HUES6 (cell line): Measurements from ENCODE around the gene COL8A1.

Source experiments
- H3K27ac ChIP-seq: 2 replicates; pipeline ENCODE4 v1.7.0; 2013; ENCODE audit warnings: low read depth, mild to moderate bottlenecking, low read length, inconsistent platforms
- H3K27me3 ChIP-seq: 2 replicates; pipeline ENCODE4 v1.6.1; 2013; ENCODE audit warnings: low read length; ENCODE audit not compliant: control insufficient read depth, insufficient read depth
- H3K36me3 ChIP-seq: 2 replicates; pipeline ENCODE4 v1.6.1; 2013; ENCODE audit warnings: low read length; ENCODE audit not compliant: control insufficient read depth, insufficient read depth
- H3K4me1 ChIP-seq: 2 replicates; pipeline ENCODE4 v1.6.1; 2013; ENCODE audit warnings: low read length; ENCODE audit not compliant: control insufficient read depth, insufficient read depth
- H3K4me3 ChIP-seq: 2 replicates; pipeline ENCODE4 v1.5.1; 2013; ENCODE audit warnings: low read depth, low read length
- H3K9ac ChIP-seq: one replicate; pipeline ENCODE4 v1.6.1; 2013; ENCODE audit warnings: mild to moderate bottlenecking, low read length
- H3K9me3 ChIP-seq: 2 replicates; pipeline ENCODE4 v1.6.1; 2013; ENCODE audit warnings: low read depth, low read length; ENCODE audit not compliant: control insufficient read depth, insufficient read depth

The COL8A1 gene

GRCh38 chr3:99625643-99626416 is 12.6 kb upstream of the COL8A1 start:
- Histone ChIP-seq H3K27me3 (no peaks in the 10 kb centered on the region), H3K4me1 (no peaks in the 10 kb centered on the region), H3K9ac (no peak overlapping the region), H3K4me3 (no peak overlapping the region), H3K36me3 (no peaks in the 10 kb centered on the region), H3K9me3 (no peaks in the 10 kb centered on the region), H3K27ac (no peak overlapping the region)

DNA sequence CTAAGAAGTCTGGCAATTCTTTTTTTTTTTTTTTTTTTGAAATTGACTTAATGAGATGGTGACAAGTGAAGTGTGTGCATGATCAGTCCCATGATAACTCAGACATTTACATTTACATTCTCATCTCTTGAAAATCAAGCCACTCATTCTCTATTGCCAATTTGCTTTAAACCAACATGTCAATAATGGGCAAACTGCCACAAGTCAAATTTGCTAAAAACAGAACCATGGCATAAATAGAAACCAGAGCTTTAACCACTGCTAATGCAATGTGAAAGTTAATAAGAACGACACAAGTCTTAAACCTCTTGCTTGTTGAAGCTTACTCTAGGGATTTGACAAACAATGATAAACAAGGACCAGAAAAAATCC is 12.0 kb upstream of the COL8A1 start:
- Histone ChIP-seq H3K9me3 (no peaks in the 10 kb centered on the region), H3K4me1 (peaks cover 1% of the 10 kb centered on the region; the same call in 1 of the 2 replicates), H3K4me3 (no peak overlapping the region), H3K36me3 (no peaks in the 10 kb centered on the region), H3K27me3 (no peaks in the 10 kb centered on the region), H3K27ac (no peak overlapping the region), H3K9ac (no peak overlapping the region)

GRCh38 chr3:99627062-99627826 is 11.2 kb upstream of the COL8A1 start:
- Histone ChIP-seq H3K9me3 (no peaks in the 10 kb centered on the region), H3K27me3 (no peaks in the 10 kb centered on the region), H3K27ac (no peak overlapping the region), H3K4me1 (peaks cover 5% of the 10 kb centered on the region; the same call in 1 of the 2 replicates), H3K4me3 (no peak overlapping the region), H3K9ac (no peak overlapping the region), H3K36me3 (no peaks in the 10 kb centered on the region)

DNA sequence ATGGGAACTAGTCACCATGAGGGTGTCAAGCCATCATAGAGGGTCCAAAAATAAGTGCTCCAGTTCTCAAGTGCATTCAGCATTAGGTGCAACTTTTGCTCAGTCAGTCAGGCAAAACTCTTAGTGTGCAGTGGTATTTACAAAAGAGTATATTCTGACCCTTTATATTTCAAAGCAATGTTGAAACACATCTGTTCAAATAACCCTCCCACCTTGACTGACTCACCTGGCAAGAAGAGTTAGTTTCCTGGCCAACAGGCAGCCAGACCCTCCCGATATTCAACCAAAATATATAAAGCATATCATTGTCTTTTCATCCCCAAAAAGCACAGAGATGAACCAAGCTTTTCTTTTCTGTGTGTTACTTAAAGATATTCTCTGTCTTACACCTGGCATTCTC is 7.6 kb upstream of the COL8A1 start:
- no peaks in the 10 kb centered on the region for H3K36me3 ChIP-seq
- H3K9me3 ChIP-seq, result no peaks in the 10 kb centered on the region
- H3K4me1 ChIP-seq, result peaks cover 26% of the 10 kb centered on the region
- peaks cover 5% of the 10 kb centered on the region; the same call in 1 of the 2 replicates for H3K27me3 ChIP-seq
- no peak overlapping the region for H3K27ac ChIP-seq
- no peak overlapping the region for H3K4me3 ChIP-seq
- no peak overlapping the region for H3K9ac ChIP-seq

GRCh38 chr3:99633887-99634558 is 4.4 kb upstream of the COL8A1 start:
- no peak overlapping the region for H3K4me3 ChIP-seq
- H3K27me3 ChIP-seq, result peaks cover 33% of the 10 kb centered on the region
- no peak overlapping the region for H3K9ac ChIP-seq
- H3K4me1 ChIP-seq, result peaks cover 31% of the 10 kb centered on the region
- H3K9me3 ChIP-seq, result no peaks in the 10 kb centered on the region
- no peaks in the 10 kb centered on the region for H3K36me3 ChIP-seq
- no peak overlapping the region for H3K27ac ChIP-seq

DNA sequence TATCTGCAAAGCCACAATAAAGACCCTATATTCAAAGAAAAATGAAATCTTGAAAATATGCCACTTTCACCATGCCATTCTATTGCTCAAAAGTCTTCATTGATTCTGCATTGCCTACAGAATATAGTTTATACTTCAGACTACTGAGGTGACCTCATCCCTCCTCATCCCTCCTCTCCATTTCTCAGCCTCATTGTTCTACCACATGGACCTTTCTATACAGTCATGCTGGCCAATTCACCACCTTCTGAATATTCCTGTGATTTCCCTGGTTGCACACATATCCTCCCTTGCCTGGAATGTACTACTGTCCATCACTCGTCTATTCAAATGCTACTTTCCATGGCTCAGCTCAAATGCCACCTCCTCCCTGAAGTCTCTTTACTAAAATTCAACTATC is 3.5 kb upstream of the COL8A1 start:
- Histone ChIP-seq H3K9ac (no peak overlapping the region), H3K9me3 (no peaks in the 10 kb centered on the region), H3K4me1 (peaks cover 31% of the 10 kb centered on the region), H3K4me3 (no peak overlapping the region), H3K27ac (no peak overlapping the region), H3K27me3 (peaks cover 40% of the 10 kb centered on the region), H3K36me3 (no peaks in the 10 kb centered on the region)

- peaks cover 45% of the 10 kb centered on the region for H3K27me3 ChIP-seq
- H3K4me3 ChIP-seq, result no peak overlapping the region
- no peak overlapping the region for H3K27ac ChIP-seq
- H3K4me1 ChIP-seq, result peaks cover 31% of the 10 kb centered on the region
- H3K9ac ChIP-seq, result no peak overlapping the region
- H3K36me3 ChIP-seq, result no peaks in the 10 kb centered on the region
- H3K9me3 ChIP-seq, result no peaks in the 10 kb centered on the region
Measured at GRCh38 chr3:99635348-99635747, 3.0 kb upstream of the COL8A1 start.

GRCh38 chr3:99637016-99637367 is 1.4 kb upstream of the COL8A1 start:
- Histone ChIP-seq H3K9me3 (no peaks in the 10 kb centered on the region), H3K27ac (no peak overlapping the region), H3K27me3 (peaks cover 51% of the 10 kb centered on the region), H3K36me3 (no peaks in the 10 kb centered on the region), H3K9ac (no peak overlapping the region), H3K4me1 (peaks cover 31% of the 10 kb centered on the region), H3K4me3 (peak overlapping the region; percentile 64)

- Histone ChIP-seq H3K9me3 (no peaks in the 10 kb centered on the region), H3K27ac (no peak overlapping the region), H3K9ac (peak overlapping the region; percentile 20), H3K27me3 (peaks cover 51% of the 10 kb centered on the region), H3K36me3 (no peaks in the 10 kb centered on the region), H3K4me1 (peaks cover 33% of the 10 kb centered on the region), H3K4me3 (peak overlapping the region; percentile 64)
Measured at GRCh38 chr3:99637368-99638111, 854 bp upstream of the COL8A1 start.

DNA sequence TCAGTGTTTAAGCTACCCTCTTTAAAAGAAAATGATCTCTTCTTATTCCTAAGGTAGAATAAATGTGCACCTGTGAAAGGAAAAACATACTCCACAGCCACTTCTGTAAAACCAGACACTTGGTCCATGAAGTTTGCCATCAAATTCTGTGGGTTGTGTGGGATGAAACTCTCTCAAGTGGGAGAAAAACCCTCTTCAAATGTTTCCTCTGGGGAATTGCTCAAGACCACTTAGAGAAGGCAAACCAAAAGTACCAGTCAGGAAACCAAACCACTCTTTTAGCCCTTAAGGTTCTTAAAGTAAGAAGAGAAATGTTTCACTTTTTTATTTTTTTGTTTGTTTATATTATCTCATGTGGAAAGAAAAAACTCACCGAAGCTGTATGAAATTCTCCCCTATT is 1.2 kb downstream of the COL8A1 start:
- Histone ChIP-seq H3K9ac (no peak overlapping the region), H3K4me3 (no peak overlapping the region), H3K36me3 (no peaks in the 10 kb centered on the region), H3K27me3 (peaks cover 51% of the 10 kb centered on the region), H3K27ac (no peak overlapping the region), H3K9me3 (no peaks in the 10 kb centered on the region), H3K4me1 (peaks cover 15% of the 10 kb centered on the region)
